GM23338 (cell line): Measurements from ENCODE around the gene ECSCR. TPM values are rescaled to one million over a fixed set of nuclear protein-coding genes. Genes with fewer than 3 reads are reported as not detected.
A peak's percentile ranks its signal among the peaks of the same experiment; 100 is the strongest.

Source experiments
- ATAC-seq: fragments of 200-7000 bp; cut with Tn5 transposase; 3 replicates; pipeline ENCODE4 v1.9.1; 2020
- DNase-seq: peaks from one replicate; pipeline ENCODE4 v3.0.0-alpha.2; 2015; ENCODE audit warnings: low spot score
- H2AFZ ChIP-seq: fragments of 200-600 bp; sonication (generic); 2 replicates; pipeline ENCODE4 v1.8.0; 2016; ENCODE audit warnings: antibody characterized with exemption, mild to moderate bottlenecking, moderate library complexity
- H3F3A ChIP-seq: fragments of 200-600 bp; sonication (generic); replicated peaks from 2 replicates; pipeline ENCODE4 v1.8.0; 2017; ENCODE audit warnings: antibody characterized with exemption, mixed run types, low read depth
- H3K27ac ChIP-seq: fragments of 200-600 bp; sonication (generic); 2 replicates; pipeline ENCODE4 v1.6.1; 2016; ENCODE audit warnings: low read depth
- H3K27me3 ChIP-seq: fragments of 200-600 bp; sonication (generic); 2 replicates; pipeline ENCODE4 v1.8.0; 2016; ENCODE audit warnings: mild to moderate bottlenecking, mixed run types, moderate library complexity; ENCODE audit not compliant: insufficient read depth
- H3K36me3 ChIP-seq: fragments of 200-600 bp; sonication (generic); 2 replicates; pipeline ENCODE4 v1.8.0; 2016; ENCODE audit warnings: mild to moderate bottlenecking; ENCODE audit not compliant: insufficient read depth
- H3K4me1 ChIP-seq: fragments of 200-600 bp; sonication (generic); 2 replicates; pipeline ENCODE4 v1.8.0; 2016; ENCODE audit warnings: mild to moderate bottlenecking, moderate library complexity; ENCODE audit not compliant: insufficient read depth
- H3K4me2 ChIP-seq: fragments of 200-600 bp; sonication (generic); 2 replicates; pipeline ENCODE4 v1.7.1; 2017; ENCODE audit warnings: mixed run types
- H3K4me3 ChIP-seq: fragments of 200-600 bp; sonication (generic); 2 replicates; pipeline ENCODE4 v1.6.1; 2016; ENCODE audit warnings: mixed run types
- H3K79me2 ChIP-seq: fragments of 200-600 bp; sonication (generic); replicated peaks from 2 replicates; pipeline ENCODE4 v1.8.0; 2017; ENCODE audit warnings: mild to moderate bottlenecking; ENCODE audit not compliant: insufficient read depth
- H3K9me2 ChIP-seq: fragments of 200-600 bp; sonication (generic); 2 replicates; pipeline ENCODE4 v1.8.0; 2017; ENCODE audit not compliant: insufficient read depth
- H4K20me1 ChIP-seq: fragments of 200-600 bp; sonication (generic); replicated peaks from 2 replicates; pipeline ENCODE4 v1.8.0; 2017; ENCODE audit warnings: mild to moderate bottlenecking; ENCODE audit not compliant: insufficient read depth
- H3K27ac Mint-ChIP-seq: 2 replicates; pipeline ENCODE4 v1.8.0; 2020; ENCODE audit warnings: inconsistent platforms, mild to moderate bottlenecking, moderate library complexity, mixed read lengths
- H3K27me3 Mint-ChIP-seq: 3 replicates; pipeline ENCODE4 v1.8.0; 2022; ENCODE audit warnings: low read depth, mild to moderate bottlenecking, moderate library complexity, mixed read lengths, inconsistent platforms; ENCODE audit not compliant: insufficient read depth, poor library complexity
- H3K36me3 Mint-ChIP-seq: 3 replicates; pipeline ENCODE4 v1.8.0; 2021; ENCODE audit warnings: low read depth, mild to moderate bottlenecking, inconsistent platforms, moderate library complexity, mixed read lengths
- H3K4me1 Mint-ChIP-seq: 3 replicates; pipeline ENCODE4 v1.8.0; 2020; ENCODE audit warnings: mild to moderate bottlenecking, inconsistent platforms, mixed read lengths
- H3K4me3 Mint-ChIP-seq: 3 replicates; pipeline ENCODE4 v1.8.0; 2021; ENCODE audit warnings: moderate library complexity, mild to moderate bottlenecking, inconsistent platforms, mixed read lengths
- H3K9me3 Mint-ChIP-seq: 3 replicates; pipeline ENCODE4 v1.8.0; 2020; ENCODE audit warnings: moderate library complexity, mild to moderate bottlenecking, inconsistent platforms, mixed read lengths
- EZH2 ChIP-seq: fragments of 200-600 bp; sonication (generic); IDR thresholded peaks from one replicate; pipeline ENCODE4 v1.8.0; 2017; ENCODE audit warnings: antibody characterized with exemption, mild to moderate bottlenecking, low read depth; ENCODE audit not compliant: unreplicated experiment
- JUNB ChIP-seq: IDR thresholded peaks from one replicate; pipeline ENCODE4 v1.6.1; 2016; ENCODE audit warnings: antibody characterized with exemption; ENCODE audit not compliant: unreplicated experiment
- NANOG ChIP-seq: IDR thresholded peaks from 2 replicates; pipeline ENCODE4 v1.6.1; 2016; ENCODE audit warnings: antibody characterized with exemption, borderline replicate concordance
- POLR2AphosphoS5 ChIP-seq: IDR thresholded peaks from 2 replicates; pipeline ENCODE4 v1.6.1; 2016; ENCODE audit warnings: antibody characterized with exemption, low read depth
- STAT1 ChIP-seq: IDR thresholded peaks from one replicate; pipeline ENCODE4 v1.6.1; 2016; ENCODE audit warnings: antibody characterized with exemption; ENCODE audit not compliant: unreplicated experiment
- ZNF114 ChIP-seq: fragments of 250-450 bp; sonication (Bioruptor Pico); IDR thresholded peaks from 2 replicates; pipeline ENCODE4 v1.5.0; 2020; ENCODE audit warnings: mild to moderate bottlenecking, moderate library complexity
- polyA plus RNA-seq: library from polyadenylated mRNA; unstranded; fragments of >200 nt; fragmentation: Nextera tagmentation; extraction: Ambion mirVana; gene quantifications from 2 replicates; pipeline ENCODE4 v1.2.1, GENCODE V29; 2016
- small RNA-seq: library from RNA; depleted of rRNA; stranded (forward); fragments of <200 nt; gene quantifications from one replicate; pipeline ENCODE3, GENCODE V24; 2014; ENCODE audit warnings: low replicate concordance
- total RNA-seq: library from RNA; depleted of rRNA; stranded (reverse); fragments of >200 nt; shearing (Covaris generic); gene quantifications from 2 replicates; pipeline ENCODE4 v1.2.3, GENCODE V29; 2014; rRNA removed
- TF ChIP-seq, protein P1 (sequence below): IDR thresholded peaks from 2 replicates; pipeline ENCODE4 v1.6.1; 2016; ENCODE audit warnings: antibody characterized with exemption
- TF ChIP-seq, protein P2 (sequence below): IDR thresholded peaks from one replicate; pipeline ENCODE4 v1.6.1; 2018; ENCODE audit warnings: antibody characterized with exemption; ENCODE audit not compliant: unreplicated experiment
- TF ChIP-seq, protein P3 (sequence below), 2 experiments: fragments of 200-600 bp in 1 of 2; sonication (generic) in 1 of 2; conservative IDR thresholded peaks; 2 replicates each; pipeline versions ENCODE4 v1.5.1 to v1.6.1; 2016 to 2017; ENCODE audit warnings: antibody characterized with exemption in 2 of 2, low read depth in 2 of 2, mild to moderate bottlenecking in 2 of 2, moderate library complexity in 1 of 2

Gene ECSCR
- total and polyA plus RNA-seq, 2 experiments from 2014 or later, result 2.2 to 2.6 TPM

DNA sequence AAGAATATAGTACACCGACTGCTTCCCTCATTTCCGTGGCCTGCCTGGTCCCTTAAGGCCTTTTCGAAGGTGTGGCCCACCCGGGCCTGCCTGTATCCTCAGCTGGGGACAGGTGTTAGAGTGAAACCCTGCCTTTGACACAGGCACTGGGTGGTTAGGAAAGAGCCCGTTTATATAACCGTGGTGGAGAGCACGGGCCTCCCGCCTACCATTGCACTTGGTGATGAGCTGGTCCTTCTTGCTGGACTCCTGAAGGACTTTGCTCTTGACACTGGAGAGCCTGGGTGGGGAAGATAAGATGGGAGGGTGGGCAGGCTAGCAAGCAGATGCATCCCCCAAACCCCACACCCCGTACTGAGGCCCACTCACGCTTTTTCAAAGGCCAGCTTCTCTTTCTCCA is 61.0 kb downstream of the ECSCR start:
- DNase-seq (no peak), ATAC-seq (no peak)
- Mint-ChIP-seq H3K27me3 (peaks cover 11% of the 10 kb centered on the region), H3K36me3 (peaks cover 15% of the 10 kb centered on the region), H3K9me3 (no peaks in the 10 kb centered on the region), H3K27ac (no peak overlapping the region), H3K4me1 (peaks cover 21% of the 10 kb centered on the region), H3K4me3 (no peak overlapping the region)
- Histone ChIP-seq H3K79me2 (0 out of 2 replicates have a peak, but pooled peaks cover 3% of the 10 kb centered on the region), H4K20me1 (0 out of 2 replicates have a peak, but pooled peaks cover 5% of the 10 kb centered on the region), H3K27me3 (no peaks in the 10 kb centered on the region), H3K9me2 (no peaks in the 10 kb centered on the region), H3K36me3 (no peaks in the 10 kb centered on the region), H3K4me3 (no peak overlapping the region), H3K27ac (no peak overlapping the region), H3F3A (peaks cover 16% of the 10 kb centered on the region), H2AFZ (no peak overlapping the region), H3K4me2 (no peak overlapping the region), H3K4me1 (peaks cover 16% of the 10 kb centered on the region)
- TF ChIP-seq, protein P1, sequence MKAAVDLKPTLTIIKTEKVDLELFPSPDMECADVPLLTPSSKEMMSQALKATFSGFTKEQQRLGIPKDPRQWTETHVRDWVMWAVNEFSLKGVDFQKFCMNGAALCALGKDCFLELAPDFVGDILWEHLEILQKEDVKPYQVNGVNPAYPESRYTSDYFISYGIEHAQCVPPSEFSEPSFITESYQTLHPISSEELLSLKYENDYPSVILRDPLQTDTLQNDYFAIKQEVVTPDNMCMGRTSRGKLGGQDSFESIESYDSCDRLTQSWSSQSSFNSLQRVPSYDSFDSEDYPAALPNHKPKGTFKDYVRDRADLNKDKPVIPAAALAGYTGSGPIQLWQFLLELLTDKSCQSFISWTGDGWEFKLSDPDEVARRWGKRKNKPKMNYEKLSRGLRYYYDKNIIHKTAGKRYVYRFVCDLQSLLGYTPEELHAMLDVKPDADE, result no peak
- no peak for TF ChIP-seq NANOG
- no peak for TF ChIP-seq EZH2

DNA sequence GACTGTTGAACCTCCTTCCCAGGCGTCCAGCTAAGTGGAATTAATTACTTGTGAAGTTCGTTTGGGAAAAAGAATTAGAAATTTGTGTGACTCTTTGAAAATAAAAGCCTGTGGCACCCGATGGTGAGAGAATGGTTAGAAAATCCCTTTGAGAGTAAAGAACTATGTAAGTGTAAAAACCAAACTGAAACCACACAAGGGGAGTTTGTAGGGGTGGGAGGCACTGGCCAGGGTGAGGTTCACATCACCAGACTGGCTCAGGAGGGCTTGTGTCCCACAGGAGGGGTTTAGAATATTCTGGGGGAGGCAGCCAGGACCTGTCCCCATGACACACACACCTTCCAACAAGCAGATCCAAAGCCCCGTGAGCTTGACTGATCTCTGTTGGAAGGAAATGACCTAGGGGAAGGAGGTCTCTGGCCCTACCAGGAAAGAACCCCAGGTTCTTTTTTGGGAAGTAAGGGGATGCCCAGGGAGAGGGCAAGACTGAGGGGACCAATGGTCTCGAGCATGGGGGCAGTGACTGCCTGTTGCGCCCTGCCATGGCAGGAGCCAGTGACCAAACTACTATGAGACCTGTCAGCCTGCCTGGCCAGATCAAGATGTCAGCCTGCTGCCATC is 62.9 kb downstream of the ECSCR start:
- Mint-ChIP-seq H3K4me3 (no peak overlapping the region), H3K4me1 (peaks cover 27% of the 10 kb centered on the region)
- no peaks in the 10 kb centered on the region for H3K36me3 ChIP-seq

More for the DNA sequence above, 62.9 kb downstream of the ECSCR start:
- Histone ChIP-seq H3K27me3 (peaks cover 17% of the 10 kb centered on the region), H3K4me3 (no peak overlapping the region), H3K27ac (no peak overlapping the region), H2AFZ (no peak overlapping the region), H3K9me2 (no peaks in the 10 kb centered on the region), H3K4me2 (no peak overlapping the region), H3K4me1 (peaks cover 12% of the 10 kb centered on the region), H4K20me1 (0 out of 2 replicates have a peak, but pooled peaks cover 5% of the 10 kb centered on the region), H3F3A (peaks cover 23% of the 10 kb centered on the region), H3K79me2 (0 out of 2 replicates have a peak, but pooled peaks cover 3% of the 10 kb centered on the region)
- H3K9me3 Mint-ChIP-seq, result no peaks in the 10 kb centered on the region
- H3K36me3 Mint-ChIP-seq, result peaks cover 15% of the 10 kb centered on the region
- DNase-seq (no peak), ATAC-seq (no peak)
- H3K27ac Mint-ChIP-seq, result no peak overlapping the region
- TF ChIP-seq ZNF114 (no peak), POLR2AphosphoS5 (no peak), JUNB (no peak), STAT1 (no peak), EZH2 (no peak)
- TF ChIP-seq, protein P2, sequence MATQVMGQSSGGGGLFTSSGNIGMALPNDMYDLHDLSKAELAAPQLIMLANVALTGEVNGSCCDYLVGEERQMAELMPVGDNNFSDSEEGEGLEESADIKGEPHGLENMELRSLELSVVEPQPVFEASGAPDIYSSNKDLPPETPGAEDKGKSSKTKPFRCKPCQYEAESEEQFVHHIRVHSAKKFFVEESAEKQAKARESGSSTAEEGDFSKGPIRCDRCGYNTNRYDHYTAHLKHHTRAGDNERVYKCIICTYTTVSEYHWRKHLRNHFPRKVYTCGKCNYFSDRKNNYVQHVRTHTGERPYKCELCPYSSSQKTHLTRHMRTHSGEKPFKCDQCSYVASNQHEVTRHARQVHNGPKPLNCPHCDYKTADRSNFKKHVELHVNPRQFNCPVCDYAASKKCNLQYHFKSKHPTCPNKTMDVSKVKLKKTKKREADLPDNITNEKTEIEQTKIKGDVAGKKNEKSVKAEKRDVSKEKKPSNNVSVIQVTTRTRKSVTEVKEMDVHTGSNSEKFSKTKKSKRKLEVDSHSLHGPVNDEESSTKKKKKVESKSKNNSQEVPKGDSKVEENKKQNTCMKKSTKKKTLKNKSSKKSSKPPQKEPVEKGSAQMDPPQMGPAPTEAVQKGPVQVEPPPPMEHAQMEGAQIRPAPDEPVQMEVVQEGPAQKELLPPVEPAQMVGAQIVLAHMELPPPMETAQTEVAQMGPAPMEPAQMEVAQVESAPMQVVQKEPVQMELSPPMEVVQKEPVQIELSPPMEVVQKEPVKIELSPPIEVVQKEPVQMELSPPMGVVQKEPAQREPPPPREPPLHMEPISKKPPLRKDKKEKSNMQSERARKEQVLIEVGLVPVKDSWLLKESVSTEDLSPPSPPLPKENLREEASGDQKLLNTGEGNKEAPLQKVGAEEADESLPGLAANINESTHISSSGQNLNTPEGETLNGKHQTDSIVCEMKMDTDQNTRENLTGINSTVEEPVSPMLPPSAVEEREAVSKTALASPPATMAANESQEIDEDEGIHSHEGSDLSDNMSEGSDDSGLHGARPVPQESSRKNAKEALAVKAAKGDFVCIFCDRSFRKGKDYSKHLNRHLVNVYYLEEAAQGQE, result no peak
- TF ChIP-seq, protein P3, sequence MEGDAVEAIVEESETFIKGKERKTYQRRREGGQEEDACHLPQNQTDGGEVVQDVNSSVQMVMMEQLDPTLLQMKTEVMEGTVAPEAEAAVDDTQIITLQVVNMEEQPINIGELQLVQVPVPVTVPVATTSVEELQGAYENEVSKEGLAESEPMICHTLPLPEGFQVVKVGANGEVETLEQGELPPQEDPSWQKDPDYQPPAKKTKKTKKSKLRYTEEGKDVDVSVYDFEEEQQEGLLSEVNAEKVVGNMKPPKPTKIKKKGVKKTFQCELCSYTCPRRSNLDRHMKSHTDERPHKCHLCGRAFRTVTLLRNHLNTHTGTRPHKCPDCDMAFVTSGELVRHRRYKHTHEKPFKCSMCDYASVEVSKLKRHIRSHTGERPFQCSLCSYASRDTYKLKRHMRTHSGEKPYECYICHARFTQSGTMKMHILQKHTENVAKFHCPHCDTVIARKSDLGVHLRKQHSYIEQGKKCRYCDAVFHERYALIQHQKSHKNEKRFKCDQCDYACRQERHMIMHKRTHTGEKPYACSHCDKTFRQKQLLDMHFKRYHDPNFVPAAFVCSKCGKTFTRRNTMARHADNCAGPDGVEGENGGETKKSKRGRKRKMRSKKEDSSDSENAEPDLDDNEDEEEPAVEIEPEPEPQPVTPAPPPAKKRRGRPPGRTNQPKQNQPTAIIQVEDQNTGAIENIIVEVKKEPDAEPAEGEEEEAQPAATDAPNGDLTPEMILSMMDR (conservative IDR thresholded peaks at IDR 0.05; ENCODE audit: low read depth in 2 of 2), result no peak
- peaks cover 18% of the 10 kb centered on the region for H3K27me3 Mint-ChIP-seq

Small RNA genes within 50 kb of the gene (small RNA-seq; reads per million reads assigned to genes)
- 0.90 reads per million, percentile 58 among the genes with 10 or more reads in this experiment for gene RNU5B-4P

Other genes starting within 250 kb of the ECSCR start
- gene MATR3, start 169.0 kb downstream of the ECSCR start, total RNA-seq, result 506 and 546 TPM in 2 replicates
- 226 and 278 TPM in 2 replicates for gene MATR3, start 169.0 kb downstream of the ECSCR start, polyA plus RNA-seq
- gene PAIP2, start 120.9 kb downstream of the ECSCR start, total RNA-seq, result 132 and 148 TPM in 2 replicates
- gene PAIP2, start 120.9 kb downstream of the ECSCR start, polyA plus RNA-seq, result 226 and 277 TPM in 2 replicates
- not detected in 2 replicates for gene SLC23A1, start 79.4 kb downstream of the ECSCR start, total RNA-seq
- 0.16 and 0.29 TPM in 2 replicates for gene SLC23A1, start 79.4 kb downstream of the ECSCR start, polyA plus RNA-seq
- gene MZB1, start 72.8 kb downstream of the ECSCR start, total RNA-seq, result 1.6 TPM in 1 of 2 replicates, not detected in the other
- gene MZB1, start 72.8 kb downstream of the ECSCR start, polyA plus RNA-seq, result 0.52 and 0.71 TPM in 2 replicates
- 2.7 and 3.1 TPM in 2 replicates for gene PROB1, start 67.6 kb downstream of the ECSCR start, total RNA-seq
- 0.54 and 0.73 TPM in 2 replicates for gene PROB1, start 67.6 kb downstream of the ECSCR start, polyA plus RNA-seq
- gene SPATA24, start 58.7 kb downstream of the ECSCR start, total RNA-seq, result 7.1 and 16.0 TPM in 2 replicates
- gene SPATA24, start 58.7 kb downstream of the ECSCR start, polyA plus RNA-seq, result 20.6 and 22.4 TPM in 2 replicates
- gene DNAJC18, start 23.2 kb downstream of the ECSCR start, total RNA-seq, result 14.2 and 18.9 TPM in 2 replicates
- gene DNAJC18, start 23.2 kb downstream of the ECSCR start, polyA plus RNA-seq, result 13.4 and 15.1 TPM in 2 replicates
- not detected in 2 replicates for gene SMIM33, start 8.3 kb upstream of the ECSCR start, total RNA-seq
- gene SMIM33, start 8.3 kb upstream of the ECSCR start, polyA plus RNA-seq, result not detected in 2 replicates
- 0.39 TPM in 1 of 2 replicates, not detected in the other for gene STING1, start 20.0 kb upstream of the ECSCR start, total RNA-seq
- 0.30 and 0.66 TPM in 2 replicates for gene STING1, start 20.0 kb upstream of the ECSCR start, polyA plus RNA-seq
- gene UBE2D2, start 98.6 kb upstream of the ECSCR start, total RNA-seq, result 101 and 120 TPM in 2 replicates
- gene UBE2D2, start 98.6 kb upstream of the ECSCR start, polyA plus RNA-seq, result 166 and 172 TPM in 2 replicates
- gene CXXC5, start 185.6 kb upstream of the ECSCR start, total RNA-seq, result 97.9 and 111 TPM in 2 replicates
- gene CXXC5, start 185.6 kb upstream of the ECSCR start, polyA plus RNA-seq, result 63.3 and 65.0 TPM in 2 replicates